Sigmoid colon (tissue), 4 donors: ENCODE measurements around the gene EN2.

Experiments used
- EP300 ChIP-seq, 4 donors: sonication (generic); formaldehyde crosslinking; IDR thresholded peaks; one replicate each; pipeline ENCODE4 v1.6.1; 2017; ENCODE audit warnings: antibody characterized with exemption in 4 of 4
- TF ChIP-seq, protein P1 (sequence below), 4 experiments: fragments of 450-650 bp in 3 of 4; fragments of 200-600 bp in 1 of 4; IDR thresholded peaks; one replicate each; pipeline ENCODE4 v1.5.1; 2016 to 2019; ENCODE audit warnings: antibody characterized with exemption in 4 of 4, mild to moderate bottlenecking in 3 of 4, moderate library complexity in 2 of 4

- no peak for TF ChIP-seq EP300 (IDR thresholded peaks at IDR 0.05)
- TF ChIP-seq, protein P1, sequence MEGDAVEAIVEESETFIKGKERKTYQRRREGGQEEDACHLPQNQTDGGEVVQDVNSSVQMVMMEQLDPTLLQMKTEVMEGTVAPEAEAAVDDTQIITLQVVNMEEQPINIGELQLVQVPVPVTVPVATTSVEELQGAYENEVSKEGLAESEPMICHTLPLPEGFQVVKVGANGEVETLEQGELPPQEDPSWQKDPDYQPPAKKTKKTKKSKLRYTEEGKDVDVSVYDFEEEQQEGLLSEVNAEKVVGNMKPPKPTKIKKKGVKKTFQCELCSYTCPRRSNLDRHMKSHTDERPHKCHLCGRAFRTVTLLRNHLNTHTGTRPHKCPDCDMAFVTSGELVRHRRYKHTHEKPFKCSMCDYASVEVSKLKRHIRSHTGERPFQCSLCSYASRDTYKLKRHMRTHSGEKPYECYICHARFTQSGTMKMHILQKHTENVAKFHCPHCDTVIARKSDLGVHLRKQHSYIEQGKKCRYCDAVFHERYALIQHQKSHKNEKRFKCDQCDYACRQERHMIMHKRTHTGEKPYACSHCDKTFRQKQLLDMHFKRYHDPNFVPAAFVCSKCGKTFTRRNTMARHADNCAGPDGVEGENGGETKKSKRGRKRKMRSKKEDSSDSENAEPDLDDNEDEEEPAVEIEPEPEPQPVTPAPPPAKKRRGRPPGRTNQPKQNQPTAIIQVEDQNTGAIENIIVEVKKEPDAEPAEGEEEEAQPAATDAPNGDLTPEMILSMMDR (IDR thresholded peaks at IDR 0.05), result no peak
These were observed 17.9 kb upstream of the EN2 start for GRCh38 chr7:155440018-155440410.
